ENCODE data around the gene SYNGR4. TPM values are rescaled to one million over a fixed set of nuclear protein-coding genes. Genes with fewer than 3 reads are reported as not detected.
"Not testable (repeated sequence)": the region's sequence is repeated elsewhere in the genome, so short reads cannot be mapped to it uniquely, and the experiment has no call there.

SYNGR4 gene, protein sequence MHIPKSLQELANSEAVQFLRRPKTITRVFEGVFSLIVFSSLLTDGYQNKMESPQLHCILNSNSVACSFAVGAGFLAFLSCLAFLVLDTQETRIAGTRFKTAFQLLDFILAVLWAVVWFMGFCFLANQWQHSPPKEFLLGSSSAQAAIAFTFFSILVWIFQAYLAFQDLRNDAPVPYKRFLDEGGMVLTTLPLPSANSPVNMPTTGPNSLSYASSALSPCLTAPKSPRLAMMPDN
- not detected for polyA plus RNA-seq (2012; ENCODE audit: missing spikeins)

DNA sequence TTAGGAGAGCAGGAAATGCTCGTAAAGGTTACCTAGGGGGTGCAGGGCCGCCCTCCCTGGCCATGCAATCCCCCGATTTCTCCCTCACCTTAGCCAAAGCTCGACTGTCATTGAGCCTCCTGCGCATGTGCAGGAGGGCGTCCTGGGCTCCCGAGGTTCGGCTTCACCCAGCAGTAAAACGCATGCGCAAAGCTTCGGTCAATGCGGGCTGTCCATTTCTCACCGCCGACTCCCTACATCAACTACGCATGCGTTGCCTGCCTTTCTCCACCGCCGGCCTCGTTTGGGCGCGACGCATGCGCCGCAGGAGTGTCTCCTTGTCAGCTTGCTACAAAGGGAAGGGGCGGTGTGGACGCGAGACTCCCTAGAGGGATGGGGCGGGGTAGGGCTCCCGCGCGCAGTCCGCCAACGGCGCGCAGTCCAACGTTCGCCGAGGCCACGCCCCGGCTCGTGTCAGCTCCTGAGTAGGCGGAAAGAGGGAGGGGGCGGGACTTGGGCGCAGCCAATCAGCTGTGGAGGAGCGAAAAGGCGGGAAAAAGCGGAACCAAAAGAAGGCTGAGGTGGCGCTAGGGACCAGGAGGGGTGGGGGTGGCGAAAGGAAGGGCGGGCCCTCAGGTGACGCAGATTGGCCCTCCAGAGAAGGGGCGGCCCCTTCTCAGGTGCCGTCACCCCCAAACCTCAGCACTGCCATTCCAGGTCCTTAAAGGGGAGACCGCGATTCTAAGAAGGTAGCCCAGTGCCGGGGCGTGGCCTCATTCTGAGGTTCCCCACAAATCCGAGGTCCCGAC lies at the start of gene SYNGR4, which contains the start of gene TMEM143:
SYNGR4 (plus strand) TSS at position 558 of the 788 bp plus-strand sequence. CDS start 1,476 bp downstream, outside the sequence.
TMEM143 (minus strand) TSS at position 131 of the 788 bp plus-strand sequence; CDS start at position 111, 20 bp downstream.
- peak; percentile 39; the same call in 1 of the 2 replicates for TF ChIP-seq POLR2A (IDR thresholded peaks at IDR 0.05; ENCODE audit: low read depth, low read length)
- no peak for TF ChIP-seq TAF1 (IDR thresholded peaks at IDR 0.05; ENCODE audit: borderline replicate concordance, low read depth, low read length)
- peak; percentile 100 for FAIRE-seq

GRCh38 chr19:48315712-48316111 lies 48.5 kb upstream of the SYNGR4 start:
- TF ChIP-seq TAF1 (IDR thresholded peaks at IDR 0.05; ENCODE audit: borderline replicate concordance, low read depth, low read length) = no peak
- TF ChIP-seq POLR2A (IDR thresholded peaks at IDR 0.05; ENCODE audit: low read depth, low read length) = no peak
- no peak for TF ChIP-seq POLR2AphosphoS5 (IDR thresholded peaks at IDR 0.05; ENCODE audit: low read depth, low read length)
- DNase-seq (ENCODE audit: insufficient read length) (no peak), FAIRE-seq (no peak)

More for the DNA sequence above, at the start of gene SYNGR4, which contains the start of gene TMEM143:
- DNase-seq (ENCODE audit: insufficient read length) = peak; percentile 98

- FAIRE-seq; DNase-seq (ENCODE audit: insufficient read length): not testable (repeated sequence)
Observed at GRCh38 chr19:48317708-48317960, 46.5 kb upstream of the SYNGR4 start.

- FAIRE-seq (no peak), DNase-seq (ENCODE audit: insufficient read length) (no peak)
- TF ChIP-seq TAF1 (IDR thresholded peaks at IDR 0.05; ENCODE audit: borderline replicate concordance, low read depth, low read length) = no peak
- no peak for TF ChIP-seq POLR2AphosphoS5 (IDR thresholded peaks at IDR 0.05; ENCODE audit: low read depth, low read length)
- TF ChIP-seq POLR2A (IDR thresholded peaks at IDR 0.05; ENCODE audit: low read depth, low read length) = no peak
Observed at GRCh38 chr19:48318286-48318987, 45.7 kb upstream of the SYNGR4 start.

- FAIRE-seq (peak; percentile 33), DNase-seq (ENCODE audit: insufficient read length) (no peak)
- TF ChIP-seq TAF1 (IDR thresholded peaks at IDR 0.05; ENCODE audit: borderline replicate concordance, low read depth, low read length) (no peak), POLR2AphosphoS5 (IDR thresholded peaks at IDR 0.05; ENCODE audit: low read depth, low read length) (no peak), POLR2A (IDR thresholded peaks at IDR 0.05; ENCODE audit: low read depth, low read length) (no peak)
Observed at GRCh38 chr19:48319647-48320541, 44.3 kb upstream of the SYNGR4 start.

DNA sequence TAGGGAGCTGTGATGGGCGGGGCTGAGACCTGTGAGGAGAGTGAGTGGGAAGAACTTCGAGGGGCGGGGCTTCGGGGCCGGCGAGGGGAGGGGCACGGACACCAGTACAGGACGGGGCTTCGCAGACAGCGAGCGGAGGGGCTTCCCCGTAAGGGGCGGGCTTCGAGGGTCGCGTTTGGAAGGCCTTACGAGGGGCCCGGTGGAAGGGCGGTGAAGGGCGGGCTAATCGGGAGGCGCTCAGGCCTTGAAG lies 42.9 kb upstream of the SYNGR4 start:
- TF ChIP-seq TAF1 (IDR thresholded peaks at IDR 0.05; ENCODE audit: borderline replicate concordance, low read depth, low read length) = no peak
- no peak for TF ChIP-seq POLR2A (IDR thresholded peaks at IDR 0.05; ENCODE audit: low read depth, low read length)
- no peak for TF ChIP-seq POLR2AphosphoS5 (IDR thresholded peaks at IDR 0.05; ENCODE audit: low read depth, low read length)
- FAIRE-seq (peak; percentile 92), DNase-seq (ENCODE audit: insufficient read length) (no peak)

- TF ChIP-seq POLR2AphosphoS5 (IDR thresholded peaks at IDR 0.05; ENCODE audit: low read depth, low read length) (peak; percentile 82; the same call in 1 of the 2 replicates), TAF1 (IDR thresholded peaks at IDR 0.05; ENCODE audit: borderline replicate concordance, low read depth, low read length) (no peak), POLR2A (IDR thresholded peaks at IDR 0.05; ENCODE audit: low read depth, low read length) (peak; percentile 90)
- FAIRE-seq = peak; percentile 98
- DNase-seq (ENCODE audit: insufficient read length) = peak; percentile 93
Observed at GRCh38 chr19:48321622-48322591, 42.3 kb upstream of the SYNGR4 start.

GRCh38 chr19:48325265-48325910 lies 38.8 kb upstream of the SYNGR4 start, which contains the start of gene EMP3:
TSS of gene EMP3 (plus strand) at chr19:48325552. CDS start at chr19:48326845, 1,293 bp downstream.
- 0 out of 2 replicates have a peak, but pooled peaks have one; percentile 31 for TF ChIP-seq TAF1 (IDR thresholded peaks at IDR 0.05; ENCODE audit: borderline replicate concordance, low read depth, low read length)
- TF ChIP-seq POLR2A (IDR thresholded peaks at IDR 0.05; ENCODE audit: low read depth, low read length) = peak; percentile 62
- peak; percentile 30; the same call in 1 of the 2 replicates for TF ChIP-seq POLR2AphosphoS5 (IDR thresholded peaks at IDR 0.05; ENCODE audit: low read depth, low read length)
- DNase-seq (ENCODE audit: insufficient read length) (peak; percentile 73), FAIRE-seq (peak; percentile 81)

DNA sequence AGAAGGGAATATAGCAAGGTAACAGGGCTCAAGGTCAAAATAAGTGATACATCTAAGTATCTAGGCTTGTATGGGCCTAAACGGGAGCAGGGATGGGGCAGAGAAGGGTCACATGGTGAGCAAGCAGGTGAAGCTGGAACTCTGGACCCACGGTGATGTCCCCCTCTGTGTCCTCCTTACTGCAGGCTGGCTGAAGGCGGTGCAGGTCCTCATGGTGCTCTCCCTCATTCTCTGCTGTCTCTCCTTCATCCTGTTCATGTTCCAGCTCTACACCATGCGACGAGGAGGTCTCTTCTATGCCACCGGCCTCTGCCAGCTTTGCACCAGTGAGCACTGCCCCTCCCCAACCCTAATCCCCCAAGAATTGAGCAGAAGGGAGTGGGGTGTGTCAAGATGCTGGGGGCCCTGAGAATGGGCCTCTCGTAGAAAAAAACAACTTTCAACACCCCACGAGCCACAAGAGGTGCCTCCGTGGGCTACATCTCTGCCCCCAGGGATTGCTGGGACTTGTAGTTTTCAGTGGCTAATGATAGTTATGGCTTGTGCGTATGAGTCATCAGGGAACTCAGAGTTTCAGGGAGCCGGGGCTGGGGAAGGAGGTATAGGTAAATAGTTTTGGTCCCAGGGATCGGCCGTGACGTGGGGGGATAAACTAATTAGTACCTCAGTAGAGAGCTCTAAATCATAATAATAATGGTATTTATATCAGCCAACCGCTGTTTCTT lies 34.8 kb upstream of the SYNGR4 start:
- TF ChIP-seq TAF1 (IDR thresholded peaks at IDR 0.05; ENCODE audit: borderline replicate concordance, low read depth, low read length) (no peak), POLR2AphosphoS5 (IDR thresholded peaks at IDR 0.05; ENCODE audit: low read depth, low read length) (peak; percentile 59; the same call in 1 of the 2 replicates), POLR2A (IDR thresholded peaks at IDR 0.05; ENCODE audit: low read depth, low read length) (0 out of 2 replicates have a peak, but pooled peaks have one; percentile 34)
- DNase-seq (ENCODE audit: insufficient read length) (no peak), FAIRE-seq (peak; percentile 68)

Measured in GM12892 (cell line).